SK-N-SH (cell line): ENCODE measurements around the gene CLCN1. TPM values are rescaled to one million over a fixed set of nuclear protein-coding genes. Genes with fewer than 3 reads are reported as not detected.

Source experiments
- CTCF ChIA-PET: fragments of 300-600, 350-600 bp; formaldehyde crosslinking; extraction: SDS; loops from one replicate; lab custom pipeline; 2021; lab: Yijun Ruan, JAX
- POLR2A ChIA-PET: fragments of 350-600 bp; sonication (Branson Sonifier 250); formaldehyde crosslinking; extraction: SDS; loops from one replicate; lab custom pipeline; 2020; ENCODE audit warnings: antibody characterized with exemption, inconsistent platforms; lab: Yijun Ruan, JAX
- DNase-seq: peaks from one replicate; pipeline ENCODE4 v3.0.0; 2012
- H2AFZ ChIP-seq: fragments of 200-600 bp; sonication (generic); 2 replicates; pipeline ENCODE4 v1.8.1; 2016; ENCODE audit warnings: antibody characterized with exemption, mild to moderate bottlenecking, low read depth
- H3F3A ChIP-seq: fragments of 200-600 bp; sonication (generic); replicated peaks from 2 replicates; pipeline ENCODE3; 2016; ENCODE audit warnings: antibody characterized with exemption, mild to moderate bottlenecking; ENCODE audit not compliant: insufficient read depth
- H3K27ac ChIP-seq, 2 experiments: fragments of 200-500 bp in 1 of 2; fragments of 200-600 bp in 1 of 2; sonication (Bioruptor generic) in 1 of 2; sonication (generic), shearing (Covaris generic) in 1 of 2; 2 replicates each; pipeline versions ENCODE4 v1.5.1 to v1.6.1; 2014 to 2016; ENCODE audit warnings: low read depth in 2 of 2, inconsistent platforms in 1 of 2, low read length in 1 of 2, mild to moderate bottlenecking in 1 of 2, mixed read lengths in 1 of 2
- H3K27me3 ChIP-seq: fragments of 200-600 bp; sonication (generic), shearing (Covaris generic); 2 replicates; pipeline ENCODE4 v1.6.1; 2016; ENCODE audit warnings: mixed run types; ENCODE audit not compliant: insufficient read depth
- H3K36me3 ChIP-seq, 2 experiments: fragments of 200-500 bp in 1 of 2; fragments of 200-600 bp in 1 of 2; sonication (Bioruptor generic) in 1 of 2; sonication (generic) in 1 of 2; replicated peaks in 1 of 2; 2 replicates each; pipeline versions ENCODE3 to v1.5.1; 2014 to 2016; ENCODE audit warnings: low read length in 1 of 2, mild to moderate bottlenecking in 1 of 2; ENCODE audit not compliant: insufficient read depth in 2 of 2, control insufficient read depth in 1 of 2
- H3K4me1 ChIP-seq, 2 experiments: fragments of 200-500 bp in 1 of 2; fragments of 200-600 bp in 1 of 2; sonication (Bioruptor generic) in 1 of 2; sonication (generic), shearing (Covaris generic) in 1 of 2; 2 replicates each; pipeline versions ENCODE4 v1.5.1 to v1.6.1; 2014 to 2016; ENCODE audit warnings: low read depth in 1 of 2, low read length in 1 of 2, mixed run types in 1 of 2; ENCODE audit not compliant: insufficient read depth in 2 of 2, control insufficient read depth in 1 of 2
- H3K4me2 ChIP-seq: fragments of 200-600 bp; sonication (generic), shearing (Covaris generic); 2 replicates; pipeline ENCODE4 v1.6.1; 2017; ENCODE audit warnings: mixed run types
- H3K4me3 ChIP-seq, 2 experiments: fragments of 200-500 bp in 1 of 2; fragments of 200-600 bp in 1 of 2; sonication (Bioruptor generic) in 1 of 2; sonication (generic), shearing (Covaris generic) in 1 of 2; 2 replicates each; pipeline versions ENCODE4 v1.5.1 to v1.8.1; 2014 to 2016; ENCODE audit warnings: low read depth in 2 of 2, inconsistent platforms in 1 of 2, low read length in 1 of 2, mild to moderate bottlenecking in 1 of 2, mixed read lengths in 1 of 2, moderate library complexity in 1 of 2
- H3K79me2 ChIP-seq: fragments of 200-600 bp; sonication (generic); 2 replicates; pipeline ENCODE4 v1.8.1; 2017; ENCODE audit warnings: mild to moderate bottlenecking; ENCODE audit not compliant: insufficient read depth
- H3K9ac ChIP-seq: fragments of 200-600 bp; sonication (generic); 2 replicates; pipeline ENCODE4 v1.6.1; 2017; ENCODE audit warnings: mixed run types
- H3K9me2 ChIP-seq: fragments of 200-600 bp; sonication (generic); 2 replicates; pipeline ENCODE4 v1.6.1; 2017; ENCODE audit warnings: mixed run types
- H3K9me3 ChIP-seq: fragments of 200-600 bp; sonication (generic); 2 replicates; pipeline ENCODE4 v1.6.1; 2017; ENCODE audit warnings: mixed run types, mild to moderate bottlenecking, moderate library complexity
- H4K20me1 ChIP-seq: fragments of 200-600 bp; sonication (generic); 2 replicates; pipeline ENCODE4 v1.6.1; 2017; ENCODE audit warnings: mild to moderate bottlenecking, mixed run types; ENCODE audit not compliant: insufficient read depth
- EZH2phosphoT487 ChIP-seq: fragments of 200-600 bp; sonication (generic); IDR thresholded peaks from 2 replicates; pipeline ENCODE4 v1.6.1; 2017; ENCODE audit warnings: low read depth, mixed run types, mild to moderate bottlenecking, antibody characterized with exemption, moderate library complexity, borderline replicate concordance
- FOSL2 ChIP-seq: IDR thresholded peaks from 2 replicates; pipeline ENCODE4 v1.4.0; 2012; ENCODE audit warnings: low read depth, mild to moderate bottlenecking, moderate library complexity, borderline replicate concordance
- GATA2 ChIP-seq: sonication (generic); formaldehyde crosslinking; IDR thresholded peaks from 2 replicates; pipeline ENCODE4 v1.5.0; 2020; ENCODE audit warnings: mild to moderate bottlenecking, missing genetic modification reagents
- NRF1 ChIP-seq: IDR thresholded peaks from 2 replicates; pipeline ENCODE4 v1.6.1; 2012; ENCODE audit warnings: low read depth, mild to moderate bottlenecking, low read length
- RAD21 ChIP-seq: IDR thresholded peaks from 2 replicates; pipeline ENCODE4 v1.6.1; 2012; ENCODE audit warnings: mild to moderate bottlenecking, low read length
- RCOR1 ChIP-seq: fragments of 150-350 bp; IDR thresholded peaks from 2 replicates; pipeline ENCODE4 v1.6.1; 2017; ENCODE audit warnings: antibody characterized with exemption, low read length
- RFX5 ChIP-seq: IDR thresholded peaks from 2 replicates; pipeline ENCODE4 v1.6.1; 2012; ENCODE audit warnings: mild to moderate bottlenecking, improper control_type of control experiment, low read length
- RXRA ChIP-seq: IDR thresholded peaks from 2 replicates; pipeline ENCODE4 v1.4.0; 2012; ENCODE audit warnings: low read depth, mild to moderate bottlenecking, borderline replicate concordance
- SMC3 ChIP-seq: IDR thresholded peaks from 2 replicates; pipeline ENCODE4 v1.6.1; 2012; ENCODE audit warnings: low read depth, low read length, improper control_type of control experiment
- TCF12 ChIP-seq: IDR thresholded peaks from 2 replicates; pipeline ENCODE4 v1.4.0; 2012
- WGBS: methylation state at CpG from one replicate; pipeline ENCODE4 v1.1.6; 2017; ENCODE audit warnings: low lambda C conversion rate; 5-methylcytosine and 5-hydroxymethylcytosine counted together
- polyA plus RNA-seq, 3 experiments: library from polyadenylated mRNA; depleted of rRNA; stranded (reverse); fragments of >200 nt; gene quantifications; 2 replicates each; pipeline ENCODE4 v1.2.3, GENCODE V29; 2012
- TF ChIP-seq, protein P1 (sequence below): IDR thresholded peaks from 2 replicates; pipeline ENCODE4 v1.4.0; 2012; ENCODE audit warnings: low read depth, borderline replicate concordance
- TF ChIP-seq, protein P2 (sequence below): fragments of 150-350 bp; IDR thresholded peaks from 2 replicates; pipeline ENCODE4 v1.6.1; 2017; ENCODE audit warnings: antibody characterized with exemption, low read length, low read depth, borderline replicate concordance

Gene CLCN1
- polyA plus RNA-seq, 1 of the 3 experiments (the other 2 are of a cell fraction) = 0.12 TPM

DNA sequence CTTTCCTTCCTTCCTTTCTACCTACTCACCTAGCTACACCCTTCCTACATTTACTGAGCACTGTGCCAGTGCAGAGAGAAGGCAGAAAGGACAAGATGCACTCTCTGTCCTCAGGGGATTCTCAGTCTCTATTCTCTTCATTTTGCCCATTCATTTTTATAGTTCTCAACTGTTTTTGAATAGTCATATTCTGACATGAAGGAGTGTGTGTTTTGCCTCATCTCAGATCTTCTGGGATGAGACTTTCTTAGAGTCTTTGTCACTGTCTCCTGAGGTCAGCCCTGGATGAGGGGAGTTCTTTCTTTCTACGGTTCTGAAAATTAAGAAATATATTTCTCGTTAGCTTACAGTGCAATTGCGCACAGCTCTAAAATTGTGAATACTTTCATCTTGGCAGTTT, 21.3 kb downstream of the CLCN1 start:
- no peak overlapping the region for H3K9ac ChIP-seq
- H2AFZ ChIP-seq = no peak overlapping the region
- H3K27ac ChIP-seq = no peak overlapping the region
- no peaks in the 10 kb centered on the region; the same call in 1 of the 2 replicates for H3K27me3 ChIP-seq
- no peaks in the 10 kb centered on the region for H3K79me2 ChIP-seq
- POLR2A ChIA-PET = no interaction called here
- H3K4me3 ChIP-seq = no peak overlapping the region
- no peaks in the 10 kb centered on the region; a peak in 1 of 4 replicates for H3K4me1 ChIP-seq
- H3F3A ChIP-seq = peaks cover 6% of the 10 kb centered on the region
- no peak overlapping the region for H3K4me2 ChIP-seq
- no peak for TF ChIP-seq RCOR1
- TF ChIP-seq FOSL2 = no peak
- no peak for TF ChIP-seq RAD21
- no peak for TF ChIP-seq EZH2phosphoT487
- no peak for TF ChIP-seq RFX5
- TF ChIP-seq, protein P1, sequence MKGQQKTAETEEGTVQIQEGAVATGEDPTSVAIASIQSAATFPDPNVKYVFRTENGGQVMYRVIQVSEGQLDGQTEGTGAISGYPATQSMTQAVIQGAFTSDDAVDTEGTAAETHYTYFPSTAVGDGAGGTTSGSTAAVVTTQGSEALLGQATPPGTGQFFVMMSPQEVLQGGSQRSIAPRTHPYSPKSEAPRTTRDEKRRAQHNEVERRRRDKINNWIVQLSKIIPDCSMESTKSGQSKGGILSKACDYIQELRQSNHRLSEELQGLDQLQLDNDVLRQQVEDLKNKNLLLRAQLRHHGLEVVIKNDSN = no peak
- no peak for TF ChIP-seq NRF1
- TF ChIP-seq SMC3 = no peak
- TF ChIP-seq, protein P2, sequence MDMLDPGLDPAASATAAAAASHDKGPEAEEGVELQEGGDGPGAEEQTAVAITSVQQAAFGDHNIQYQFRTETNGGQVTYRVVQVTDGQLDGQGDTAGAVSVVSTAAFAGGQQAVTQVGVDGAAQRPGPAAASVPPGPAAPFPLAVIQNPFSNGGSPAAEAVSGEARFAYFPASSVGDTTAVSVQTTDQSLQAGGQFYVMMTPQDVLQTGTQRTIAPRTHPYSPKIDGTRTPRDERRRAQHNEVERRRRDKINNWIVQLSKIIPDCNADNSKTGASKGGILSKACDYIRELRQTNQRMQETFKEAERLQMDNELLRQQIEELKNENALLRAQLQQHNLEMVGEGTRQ = no peak
- TF ChIP-seq TCF12 = no peak
- TF ChIP-seq RXRA = no peak
- TF ChIP-seq GATA2 (CRISPR knock-in tag) = no peak
- TF ChIP-seq, all 33 proteins: peak for 0
- CTCF ChIA-PET = interaction anchor here (0.7 to 2.5 kb wide), 8 partner anchors 8 to 97 kb away, joined by 3 to 12 read pairs (median 4); no protein-coding TSS in a partner anchor
- no peaks in the 10 kb centered on the region for H3K9me3 ChIP-seq
- DNase-seq = no peak
- no peaks in the 10 kb centered on the region for H3K9me2 ChIP-seq
- no peaks in the 10 kb centered on the region for H3K36me3 ChIP-seq
- 70% methylated on average over 3 of the region's 3 CpGs for WGBS
- no peaks in the 10 kb centered on the region for H4K20me1 ChIP-seq

DNA sequence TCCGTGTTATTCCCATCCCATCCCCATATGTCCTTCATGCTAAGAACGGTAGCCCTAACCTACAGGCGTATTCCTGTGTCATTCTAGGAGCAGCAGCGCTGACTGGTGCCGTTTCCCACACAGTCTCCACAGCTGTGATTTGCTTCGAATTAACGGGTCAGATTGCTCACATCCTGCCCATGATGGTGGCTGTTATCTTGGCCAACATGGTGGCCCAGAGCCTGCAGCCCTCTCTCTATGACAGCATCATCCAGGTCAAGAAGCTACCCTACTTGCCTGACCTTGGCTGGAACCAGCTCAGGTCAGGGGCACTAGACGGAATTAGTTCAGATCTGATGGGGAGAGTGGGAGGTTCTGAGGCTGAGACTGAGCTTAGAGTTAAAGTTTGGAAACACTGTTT, 25.9 kb downstream of the CLCN1 start:
- WGBS = 73% methylated on average over 8 of the region's 8 CpGs
- CTCF ChIA-PET = interaction anchor here (0.9 kb wide), 2 partner anchors 42 to 101 kb away, joined by 4 to 5 read pairs; no protein-coding TSS in a partner anchor

More for the DNA sequence above, 25.9 kb downstream of the CLCN1 start:
- H2AFZ ChIP-seq = no peak overlapping the region
- no peak for TF ChIP-seq TCF12
- TF ChIP-seq EZH2phosphoT487 = no peak
- TF ChIP-seq RCOR1 = no peak
- no peaks in the 10 kb centered on the region; the same call in 1 of the 2 replicates for H3K27me3 ChIP-seq
- no peak overlapping the region for H3K4me2 ChIP-seq
- H3K9me2 ChIP-seq = no peaks in the 10 kb centered on the region
- no peaks in the 10 kb centered on the region for H3K79me2 ChIP-seq
- H3K36me3 ChIP-seq = no peaks in the 10 kb centered on the region
- no peaks in the 10 kb centered on the region for H3F3A ChIP-seq
- no peak overlapping the region for H3K9ac ChIP-seq
- no peaks in the 10 kb centered on the region; a peak in 1 of 4 replicates for H3K4me1 ChIP-seq
- DNase-seq = no peak
- no peak overlapping the region for H3K4me3 ChIP-seq
- H3K9me3 ChIP-seq = no peaks in the 10 kb centered on the region
- no peaks in the 10 kb centered on the region for H4K20me1 ChIP-seq
- POLR2A ChIA-PET = no interaction called here
- H3K27ac ChIP-seq = no peak overlapping the region
